Neural cell (in vitro differentiated cells): ENCODE data around the gene KIN. TPM values are rescaled to one million over a fixed set of nuclear protein-coding genes. Genes with fewer than 3 reads are reported as not detected.

Source experiments
- H2AFZ ChIP-seq: fragments of 200-600, 300-800 bp; sonication (generic), shearing (Covaris generic); 2 replicates; pipeline ENCODE4 v1.6.0; 2014; ENCODE audit warnings: low read depth, mild to moderate bottlenecking, antibody characterized with exemption, low read length, moderate library complexity
- H3F3A ChIP-seq: fragments of 200-600 bp; shearing (Covaris generic); 2 replicates; pipeline ENCODE4 v1.6.1; 2016; ENCODE audit warnings: mild to moderate bottlenecking, moderate library complexity, mixed read lengths, antibody characterized with exemption, low read length; ENCODE audit not compliant: insufficient read depth, poor library complexity, severe bottlenecking
- H3K27ac ChIP-seq: fragments of 200-600, 300-800 bp; sonication (generic), shearing (Covaris generic); 2 replicates; pipeline ENCODE4 v1.5.1; 2014; ENCODE audit warnings: mild to moderate bottlenecking, low read length, moderate library complexity
- H3K27me3 ChIP-seq: fragments of 300-800, 200-600 bp; sonication (generic), shearing (Covaris generic); 2 replicates; pipeline ENCODE4 v1.6.0; 2014; ENCODE audit warnings: mild to moderate bottlenecking, low read depth, low read length, moderate library complexity; ENCODE audit not compliant: insufficient read depth
- H3K36me3 ChIP-seq: fragments of 300-800, 200-600 bp; sonication (generic), shearing (Covaris generic); 2 replicates; pipeline ENCODE4 v1.5.1; 2014; ENCODE audit warnings: mild to moderate bottlenecking, antibody characterized with exemption, low read length, moderate library complexity; ENCODE audit not compliant: insufficient read depth
- H3K4me2 ChIP-seq: fragments of 300-800, 200-600 bp; sonication (generic), shearing (Covaris generic); 2 replicates; pipeline ENCODE4 v1.6.0; 2014; ENCODE audit warnings: mild to moderate bottlenecking, low read length
- H3K4me3 ChIP-seq: fragments of 300-800, 200-600 bp; sonication (generic), shearing (Covaris generic); 2 replicates; pipeline ENCODE4 v1.5.1; 2014; ENCODE audit warnings: mild to moderate bottlenecking, low read length, moderate library complexity
- H3K79me2 ChIP-seq: fragments of 200-600 bp; shearing (Covaris generic); replicated peaks from 2 replicates; pipeline ENCODE4 v1.6.0; 2014; ENCODE audit warnings: mild to moderate bottlenecking, low read length, moderate library complexity; ENCODE audit not compliant: insufficient read depth
- H3K9ac ChIP-seq: fragments of 300-800, 200-600 bp; sonication (generic), shearing (Covaris generic); 2 replicates; pipeline ENCODE4 v1.6.1; 2016; ENCODE audit warnings: mild to moderate bottlenecking, low read length, mixed read lengths
- H3K9me2 ChIP-seq: fragments of 200-600 bp; shearing (Covaris generic); 2 replicates; pipeline ENCODE4 v1.6.1; 2016; ENCODE audit warnings: mild to moderate bottlenecking, low read length, mixed read lengths; ENCODE audit not compliant: insufficient read depth
- H3K9me3 ChIP-seq: fragments of 200-600, 300-800 bp; sonication (generic), shearing (Covaris generic); 2 replicates; pipeline ENCODE4 v1.6.1; 2016; ENCODE audit warnings: mild to moderate bottlenecking, mixed run types, low read length, moderate library complexity, mixed read lengths
- H4K20me1 ChIP-seq: fragments of 200-600 bp; shearing (Covaris generic); 2 replicates; pipeline ENCODE4 v1.6.1; 2016; ENCODE audit warnings: mild to moderate bottlenecking, mixed run types; ENCODE audit not compliant: insufficient read depth
- CTCF ChIP-seq: fragments of 450-650 bp; IDR thresholded peaks from 2 replicates; pipeline ENCODE4 v1.5.1; 2014; ENCODE audit warnings: antibody characterized with exemption, mild to moderate bottlenecking, moderate library complexity; ENCODE audit not compliant: poor library complexity, severe bottlenecking
- EP300 ChIP-seq: fragments of 450-650 bp; conservative IDR thresholded peaks from 2 replicates; pipeline ENCODE4 v1.6.1; 2014; ENCODE audit warnings: antibody characterized with exemption, mild to moderate bottlenecking, moderate library complexity; ENCODE audit not compliant: poor library complexity, severe bottlenecking
- EZH2 ChIP-seq: fragments of 200-600, 300-800 bp; shearing (Covaris generic), sonication (generic); IDR thresholded peaks from 2 replicates; pipeline ENCODE4 v1.6.1; 2014; ENCODE audit warnings: antibody characterized with exemption, low read length, borderline replicate concordance, mild to moderate bottlenecking; ENCODE audit not compliant: insufficient read depth, poor library complexity, severe bottlenecking
- MXI1 ChIP-seq: fragments of 450-650 bp; conservative IDR thresholded peaks from 2 replicates; pipeline ENCODE4 v1.6.1; 2014; ENCODE audit warnings: antibody characterized with exemption, mild to moderate bottlenecking; ENCODE audit not compliant: poor library complexity, severe bottlenecking
- POLR2AphosphoS5 ChIP-seq: IDR thresholded peaks from 2 replicates; pipeline ENCODE4 v1.6.1; 2012
- RAD21 ChIP-seq: fragments of 450-650 bp; conservative IDR thresholded peaks from 2 replicates; pipeline ENCODE4 v1.6.1; 2014; ENCODE audit warnings: antibody characterized with exemption, mild to moderate bottlenecking, moderate library complexity
- REST ChIP-seq: IDR thresholded peaks from 2 replicates; pipeline ENCODE4 v1.6.1; 2012; ENCODE audit warnings: borderline replicate concordance
- SMC3 ChIP-seq: fragments of 450-650 bp; conservative IDR thresholded peaks from 2 replicates; pipeline ENCODE4 v1.6.1; 2014; ENCODE audit warnings: antibody characterized with exemption, mild to moderate bottlenecking, moderate library complexity; ENCODE audit not compliant: poor library complexity
- TAF1 ChIP-seq: IDR thresholded peaks from 2 replicates; pipeline ENCODE4 v1.6.1; 2012; ENCODE audit warnings: low read depth
- polyA plus RNA-seq: library from polyadenylated mRNA; depleted of rRNA; stranded (reverse); fragments of >200 nt; gene quantifications from 2 replicates; pipeline ENCODE4 v1.2.3, GENCODE V29; 2014

Gene KIN
- polyA plus RNA-seq, 1 donor from 2014 or later = 24.4 TPM

GRCh38 chr10:7707858-7708622 lies 79.8 kb downstream of the KIN start:
- Histone ChIP-seq H3K4me2 (no peak overlapping the region), H3K9ac (no peak overlapping the region), H4K20me1 (no peaks in the 10 kb centered on the region), H3K9me2 (no peaks in the 10 kb centered on the region), H3K9me3 (no peaks in the 10 kb centered on the region), H3K36me3 (no peaks in the 10 kb centered on the region), H3K79me2 (no peaks in the 10 kb centered on the region), H3K27me3 (no peaks in the 10 kb centered on the region), H3K4me3 (no peak overlapping the region), H2AFZ (no peak overlapping the region), H3K27ac (no peak overlapping the region), H3F3A (no peaks in the 10 kb centered on the region)
- TF ChIP-seq MXI1 (no peak), SMC3 (no peak), POLR2AphosphoS5 (no peak), TAF1 (no peak), CTCF (no peak), EP300 (no peak), EZH2 (no peak), RAD21 (no peak), REST (no peak)

- Histone ChIP-seq H4K20me1 (no peaks in the 10 kb centered on the region), H3K27me3 (no peaks in the 10 kb centered on the region), H3K9me2 (no peaks in the 10 kb centered on the region), H3K79me2 (no peaks in the 10 kb centered on the region), H3F3A (no peaks in the 10 kb centered on the region), H3K27ac (no peak overlapping the region), H3K9me3 (no peaks in the 10 kb centered on the region), H3K4me2 (no peak overlapping the region), H3K36me3 (no peaks in the 10 kb centered on the region), H3K4me3 (no peak overlapping the region), H2AFZ (no peak overlapping the region), H3K9ac (no peak overlapping the region)
- no peak for TF ChIP-seq MXI1
Observed at GRCh38 chr10:7707102-7707501, 80.7 kb downstream of the KIN start.
